GM12878 (cell line): Measurements from ENCODE around the gene SPATA1. TPM values are rescaled to one million over a fixed set of nuclear protein-coding genes. Genes with fewer than 3 reads are reported as not detected.

Experiments used
- ATAC-seq: fragments of 200-7000 bp; cut with Tn5 transposase; 3 replicates; pipeline ENCODE4 v1.9.1; 2020; ENCODE audit warnings: mild to moderate bottlenecking, moderate library complexity
- BruUV-seq: library from RNA; stranded (reverse); fragments of 400-500 nt; replicated peaks from 2 replicates; lab custom pipeline; 2021; lab: Mats Ljungman, UMichigan
- CTCF ChIA-PET: fragments of 300-600 bp; sonication (Branson Sonifier 250); formaldehyde crosslinking; extraction: SDS; loops from one replicate; lab custom pipeline; 2021; ENCODE audit warnings: inconsistent platforms; lab: Yijun Ruan, JAX
- POLR2A ChIA-PET: fragments of 350-600 bp; formaldehyde crosslinking; extraction: SDS; loops from one replicate; lab custom pipeline; 2021; ENCODE audit warnings: inconsistent platforms; lab: Charles Lee
- RAD21 ChIA-PET: fragments of 300-600 bp; sonication (Branson Sonifier 250); formaldehyde crosslinking; loops from one replicate; lab custom pipeline; 2023; ENCODE audit warnings: antibody characterized with exemption; ENCODE audit not compliant: unreplicated experiment; lab: Charles Lee
- SMC1A ChIA-PET: fragments of 300-600 bp; sonication (Branson Sonifier 250); formaldehyde crosslinking; loops from one replicate; lab custom pipeline; 2023; ENCODE audit not compliant: unreplicated experiment, uncharacterized antibody; lab: Charles Lee
- DNase-seq: peaks from one replicate; pipeline ENCODE4 v3.0.0-alpha.2; 2011; ENCODE audit warnings: low read depth, low spot score
- FAIRE-seq: peaks from 3 replicates; lab custom pipeline; 2011; peaks lifted over from hg19 to GRCh38; lab: Jason Lieb, UNC
- H2AFZ ChIP-seq: 2 replicates; pipeline ENCODE4 v1.6.0; 2011; ENCODE audit warnings: low read depth, low read length, control low read depth; ENCODE audit not compliant: control insufficient read depth
- H3K27ac ChIP-seq: 2 replicates; pipeline ENCODE4 v1.5.1; 2011; ENCODE audit warnings: control low read depth; ENCODE audit not compliant: control insufficient read depth, insufficient read depth
- H3K27me3 ChIP-seq, 2 experiments: replicated peaks in 1 of 2; 2 replicates each; pipeline versions ENCODE4 v1.6.0 to v1.6.1; 2011; ENCODE audit warnings: low read length in 1 of 2; ENCODE audit not compliant: control insufficient read depth in 2 of 2, insufficient read depth in 2 of 2
- H3K36me3 ChIP-seq, 2 experiments: 2 replicates each; pipeline ENCODE4 v1.5.1; 2011; ENCODE audit warnings: low read length in 1 of 2; ENCODE audit not compliant: control insufficient read depth in 2 of 2, insufficient read depth in 2 of 2
- H3K4me1 ChIP-seq: 2 replicates; pipeline ENCODE4 v1.6.1; 2011; ENCODE audit warnings: mild to moderate bottlenecking, low read length, moderate library complexity, mixed read lengths; ENCODE audit not compliant: control insufficient read depth, insufficient read depth
- H3K4me2 ChIP-seq: 2 replicates; pipeline ENCODE4 v1.6.0; 2011; ENCODE audit warnings: control low read depth; ENCODE audit not compliant: control insufficient read depth, insufficient read depth
- H3K4me3 ChIP-seq: fragments of 200-600 bp; sonication (generic); 2 replicates; pipeline ENCODE4 v1.5.1; 2016
- H3K79me2 ChIP-seq: 2 replicates; pipeline ENCODE4 v1.6.0; 2011; ENCODE audit warnings: low read length; ENCODE audit not compliant: control insufficient read depth, insufficient read depth
- H3K9ac ChIP-seq: 2 replicates; pipeline ENCODE4 v1.8.0; 2011; ENCODE audit warnings: low read length, control low read depth, mixed read lengths; ENCODE audit not compliant: control insufficient read depth, insufficient read depth
- H3K9me3 ChIP-seq: replicated peaks from 3 replicates; pipeline ENCODE4 v1.5.1; 2011; ENCODE audit warnings: mild to moderate bottlenecking, low read length; ENCODE audit not compliant: control insufficient read depth, insufficient read depth
- H4K20me1 ChIP-seq: 2 replicates; pipeline ENCODE4 v1.6.0; 2011; ENCODE audit not compliant: control insufficient read depth, insufficient read depth
- CTCF ChIP-seq, 3 experiments: IDR thresholded peaks in 2 of 3; conservative IDR thresholded peaks in 1 of 3; 2 replicates each; pipeline ENCODE4 v1.5.1; 2011; ENCODE audit warnings: low read depth in 3 of 3, low read length in 3 of 3, mild to moderate bottlenecking in 3 of 3, control low read depth in 2 of 3, moderate library complexity in 2 of 3, inconsistent platforms in 1 of 3, mixed read lengths in 1 of 3; ENCODE audit not compliant: control insufficient read depth in 2 of 3, insufficient read depth in 1 of 3; ENCODE audit errors: extremely low read depth in 1 of 3
- IRF4 ChIP-seq: IDR thresholded peaks from 2 replicates; pipeline ENCODE4 v1.6.1; 2011; ENCODE audit warnings: low read depth, low read length
- RAD21 ChIP-seq: IDR thresholded peaks from 2 replicates; pipeline ENCODE4 v1.6.1; 2011; ENCODE audit warnings: mild to moderate bottlenecking, low read depth, low read length, moderate library complexity; ENCODE audit not compliant: insufficient read depth
- SMC3 ChIP-seq: IDR thresholded peaks from 2 replicates; pipeline ENCODE4 v1.6.1; 2011; ENCODE audit warnings: low read length, improper control_type of control experiment, borderline replicate concordance
- WGBS: methylation state at CpG from one replicate; pipeline ENCODE4 v1.1.6; 2016; ENCODE audit warnings: low lambda C conversion rate; ENCODE audit not compliant: insufficient replicate concordance, insufficient coverage; ENCODE audit errors: missing lambda C conversion rate; 5-methylcytosine and 5-hydroxymethylcytosine counted together
- in situ Hi-C: fragments of 300-500 bp; cut with MboI; formaldehyde crosslinking; loops from 9 replicates; pipeline ENCODE4 v1.14.3; 2018; ENCODE audit warnings: mixed read lengths
- intact Hi-C: fragments of 100-400 bp; cut with micrococcal nuclease; formaldehyde crosslinking; loops from one replicate; pipeline ENCODE4 v1.14.2; 2022; ENCODE audit not compliant: unreplicated experiment
- polyA plus RNA-seq, 11 experiments: library from polyadenylated mRNA; depleted of rRNA in 4 of 11; unstranded in 6 of 11; stranded (reverse) in 5 of 11; fragments of >200 nt; fragmentation: Nextera tagmentation in 4 of 11; fragmentation: Illumina TruSeq in 1 of 11; extraction: Ambion mirVana in 4 of 11; extraction: Trizol in 1 of 11; gene quantifications; 1 replicate in 1 of 11; 2 replicates in 10 of 11; pipeline versions ENCODE4 v1.2.1 to v1.2.3, GENCODE V29; 2011 to 2016; ENCODE audit warnings: inconsistent platforms in 2 of 11, missing spikeins in 2 of 11, low read depth in 1 of 11
- total RNA-seq, 4 experiments: library from RNA; depleted of rRNA in 3 of 4; stranded (reverse); fragments of >200 nt in 3 of 4; fragmentation: Illumina TruSeq in 1 of 4; extraction: Trizol in 1 of 4; gene quantifications; 2 replicates each; pipeline versions ENCODE4 v1.2.1 to v1.2.3, GENCODE V29; 2013 to 2021

The SPATA1 gene
- total and polyA plus RNA-seq, 10 of the 15 experiments (the other 5 are each of a cell fraction or from before 2014, with no cell fraction given), result 0.74 to 2.4 (median 1.9) TPM

GRCh38 chr1:84541679-84542078, 35.5 kb downstream of the SPATA1 start:
- in situ Hi-C loops (loop anchor here (5.0 kb wide), 1 partner anchor 99 kb away; no protein-coding TSS in a partner anchor), intact Hi-C loops (loop anchor here (2.0 kb wide), 1 partner anchor 99 kb away; no protein-coding TSS in a partner anchor)
- POLR2A ChIA-PET, result no interaction called here
- CTCF ChIA-PET, result interaction anchor here (1.0 to 2.1 kb wide), 3 partner anchors 100 to 212 kb away, joined by 5 to 8 read pairs (median 5); no protein-coding TSS in a partner anchor
- Histone ChIP-seq H3K4me1 (no peaks in the 10 kb centered on the region), H4K20me1 (no peaks in the 10 kb centered on the region), H3K36me3 (peaks cover 0 to 5% of the 10 kb centered on the region in 2 experiments; a peak in 2 of 4 replicates), H3K27me3 (no peaks in the 10 kb centered on the region), H3K27ac (no peak overlapping the region), H3K4me3 (no peak overlapping the region), H2AFZ (no peak overlapping the region), H3K9ac (no peak overlapping the region), H3K4me2 (no peak overlapping the region), H3K9me3 (no peaks in the 10 kb centered on the region), H3K79me2 (no peaks in the 10 kb centered on the region)
- SMC1A ChIA-PET, result interaction anchor here (0.9 to 2.2 kb wide), 5 partner anchors 8 to 100 kb away, joined by 3 to 7 read pairs (median 6); no protein-coding TSS in a partner anchor
- no TSS peak for BruUV-seq
- FAIRE-seq, result no peak
- WGBS, result 98% methylated on average over 4 of the region's 4 CpGs
- RAD21 ChIA-PET, result interaction anchor here (1.0 to 1.7 kb wide), 3 partner anchors 99 to 635 kb away, joined by 3 to 6 read pairs (median 4); partner anchors contain the start of gene PRKACB
- no peak for DNase-seq
- TF ChIP-seq IRF4 (no peak), RAD21 (peak; percentile 61), CTCF (IDR thresholded peaks at IDR 0.05 in 2 of 3, conservative IDR thresholded peaks at IDR 0.05 in 1 of 3; ENCODE audit: control insufficient read depth in 2 of 3, extremely low read depth in 1 of 3, insufficient read depth in 1 of 3, low read depth in 3 of 3, low read length in 3 of 3) (peak; percentile 28 to 43 (median 34); a peak in 4 of 6 replicates), SMC3 (peak; percentile 43; the same call in 1 of the 2 replicates)
- no peak for ATAC-seq
